Retinal pigment epithelial cell (primary cell): ENCODE measurements around the gene PSMD5.

ENCODE experiments used
- DNase-seq: peaks from one replicate; pipeline ENCODE4 v3.0.0-alpha.2; 2010; ENCODE audit warnings: low read depth
- H3K4me3 ChIP-seq: 2 replicates; pipeline ENCODE4 v1.5.1; 2011; ENCODE audit warnings: mild to moderate bottlenecking, low read length, control low read depth, moderate library complexity
- TF ChIP-seq, protein P1 (sequence below): conservative IDR thresholded peaks from 2 replicates; pipeline ENCODE4 v1.5.1; 2011; ENCODE audit warnings: low read depth, low read length, control low read depth, inconsistent platforms

Gene PSMD5

DNA sequence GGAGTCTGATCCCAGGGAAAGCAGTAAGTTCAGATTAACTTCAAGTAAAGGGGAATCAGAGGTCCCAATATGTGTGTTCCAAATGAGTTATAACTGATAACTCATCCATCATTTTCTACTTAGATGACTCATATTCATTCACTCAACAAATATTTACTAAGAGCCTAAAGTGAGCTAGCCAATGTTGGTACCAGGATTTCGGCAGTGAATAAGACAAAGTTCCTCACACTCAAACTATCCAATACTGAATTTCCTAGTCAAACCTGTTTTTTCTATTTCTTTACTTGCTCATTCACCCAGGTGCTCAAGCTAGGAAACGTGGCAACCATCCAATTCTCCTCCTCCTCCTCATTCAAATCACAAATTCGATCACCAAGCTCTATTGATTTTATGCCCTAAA is 75.3 kb downstream of the PSMD5 start:
- DNase-seq, result no peak
- TF ChIP-seq, protein P1, sequence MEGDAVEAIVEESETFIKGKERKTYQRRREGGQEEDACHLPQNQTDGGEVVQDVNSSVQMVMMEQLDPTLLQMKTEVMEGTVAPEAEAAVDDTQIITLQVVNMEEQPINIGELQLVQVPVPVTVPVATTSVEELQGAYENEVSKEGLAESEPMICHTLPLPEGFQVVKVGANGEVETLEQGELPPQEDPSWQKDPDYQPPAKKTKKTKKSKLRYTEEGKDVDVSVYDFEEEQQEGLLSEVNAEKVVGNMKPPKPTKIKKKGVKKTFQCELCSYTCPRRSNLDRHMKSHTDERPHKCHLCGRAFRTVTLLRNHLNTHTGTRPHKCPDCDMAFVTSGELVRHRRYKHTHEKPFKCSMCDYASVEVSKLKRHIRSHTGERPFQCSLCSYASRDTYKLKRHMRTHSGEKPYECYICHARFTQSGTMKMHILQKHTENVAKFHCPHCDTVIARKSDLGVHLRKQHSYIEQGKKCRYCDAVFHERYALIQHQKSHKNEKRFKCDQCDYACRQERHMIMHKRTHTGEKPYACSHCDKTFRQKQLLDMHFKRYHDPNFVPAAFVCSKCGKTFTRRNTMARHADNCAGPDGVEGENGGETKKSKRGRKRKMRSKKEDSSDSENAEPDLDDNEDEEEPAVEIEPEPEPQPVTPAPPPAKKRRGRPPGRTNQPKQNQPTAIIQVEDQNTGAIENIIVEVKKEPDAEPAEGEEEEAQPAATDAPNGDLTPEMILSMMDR, result no peak

More for the DNA sequence above, 75.3 kb downstream of the PSMD5 start:
- H3K4me3 ChIP-seq, result no peak overlapping the region
